Progenitor cell of endocrine pancreas (in vitro differentiated cells): Measurements from ENCODE around the gene ZFP37. TPM values are rescaled to one million over a fixed set of nuclear protein-coding genes. Genes with fewer than 3 reads are reported as not detected.
A peak's percentile ranks its signal among the peaks of the same experiment; 100 is the strongest.

Experiments used
- DNase-seq: peaks from one replicate; pipeline ENCODE4 v3.0.0; 2021; ENCODE audit warnings: low spot score; ENCODE audit not compliant: unreplicated experiment
- H3K27ac Mint-ChIP-seq: 2 replicates; pipeline ENCODE4 v1.8.0; 2021; ENCODE audit warnings: mild to moderate bottlenecking, moderate library complexity, mixed read lengths
- H3K27me3 Mint-ChIP-seq: 2 replicates; pipeline ENCODE4 v1.8.0; 2021; ENCODE audit warnings: mixed read lengths
- H3K36me3 Mint-ChIP-seq: 2 replicates; pipeline ENCODE4 v1.8.0; 2022; ENCODE audit warnings: mixed read lengths; ENCODE audit not compliant: insufficient read depth
- H3K4me1 Mint-ChIP-seq: 2 replicates; pipeline ENCODE4 v1.8.0; 2021; ENCODE audit warnings: low read depth, mixed read lengths
- H3K4me3 Mint-ChIP-seq: 2 replicates; pipeline ENCODE4 v1.8.0; 2021; ENCODE audit warnings: low read depth, mild to moderate bottlenecking, moderate library complexity, mixed read lengths
- H3K9me3 Mint-ChIP-seq: 2 replicates; pipeline ENCODE4 v1.8.0; 2021; ENCODE audit warnings: low read depth, mixed read lengths
- total RNA-seq: library from RNA; stranded (reverse); gene quantifications from 2 replicates; pipeline ENCODE4 v1.2.1, GENCODE V29; 2021
- TF ChIP-seq, protein P1 (sequence below): fragments of 200-600 bp; sonication (generic); IDR thresholded peaks from one replicate; pipeline ENCODE4 v1.5.0; 2021; ENCODE audit warnings: antibody characterized with exemption, mild to moderate bottlenecking; ENCODE audit not compliant: unreplicated experiment

The ZFP37 gene
- total RNA-seq, 1 donor from 2014 or later, result 8.7 TPM

DNA sequence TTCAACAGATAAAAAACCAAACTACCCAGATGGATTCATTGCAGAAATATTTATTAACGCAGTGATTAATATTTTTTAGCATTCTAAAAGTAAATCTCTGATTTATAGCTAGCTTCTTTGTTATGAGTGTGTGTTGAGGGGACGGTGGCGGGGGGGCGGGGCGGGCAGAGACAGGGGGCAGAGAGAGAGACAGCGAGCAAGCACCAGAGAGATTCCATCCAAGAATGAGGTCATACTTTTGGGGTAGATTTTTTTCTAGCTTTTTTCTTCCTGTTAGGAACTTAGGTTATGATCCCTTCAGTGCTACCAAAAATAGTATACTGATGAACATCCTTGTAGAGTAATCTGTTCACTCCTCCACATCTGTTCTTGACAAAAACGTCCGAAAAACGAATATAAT lies 44.0 kb downstream of the ZFP37 start:
- H3K9me3 Mint-ChIP-seq, result peaks cover 37% of the 10 kb centered on the region
- peaks cover 9% of the 10 kb centered on the region for H3K27me3 Mint-ChIP-seq

DNA sequence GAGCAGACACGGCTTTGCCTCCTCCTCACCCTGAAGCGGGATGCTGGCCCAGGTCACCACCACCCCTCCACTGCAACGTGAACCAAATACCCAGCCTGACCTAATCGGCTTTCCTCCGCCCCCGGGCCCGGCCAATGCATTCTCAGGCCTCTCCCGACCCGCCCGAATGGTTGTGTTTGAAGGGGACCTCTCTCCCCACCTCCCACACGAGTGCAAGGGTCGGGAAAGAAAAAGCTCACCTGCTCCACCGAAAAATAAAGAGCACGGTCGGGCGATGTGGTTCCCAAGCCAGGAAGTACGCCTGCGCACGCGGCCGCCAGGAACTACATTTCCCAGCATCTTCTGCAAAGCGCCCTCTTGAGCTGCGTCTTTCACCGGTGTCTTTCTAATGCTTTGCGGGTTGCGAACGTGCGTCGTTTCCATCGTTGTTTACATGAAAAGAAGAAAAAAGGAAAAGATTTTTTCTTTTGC lies 44.6 kb downstream of the ZFP37 start, which contains the start of gene ZNF883:
TSS of gene ZNF883 (minus strand) at position 282 of the 471 bp plus-strand sequence.
- Mint-ChIP-seq H3K27me3 (peaks cover 9% of the 10 kb centered on the region), H3K27ac (peak within 1 kb of the TSS; percentile 88), H3K9me3 (peaks cover 37% of the 10 kb centered on the region)

More for the DNA sequence above, 44.0 kb downstream of the ZFP37 start:
- Mint-ChIP-seq H3K4me1 (peaks cover 5% of the 10 kb centered on the region), H3K36me3 (peaks cover 20% of the 10 kb centered on the region), H3K4me3 (peak overlapping the region; percentile 88), H3K27ac (no peak overlapping the region)
- TF ChIP-seq, protein P1, sequence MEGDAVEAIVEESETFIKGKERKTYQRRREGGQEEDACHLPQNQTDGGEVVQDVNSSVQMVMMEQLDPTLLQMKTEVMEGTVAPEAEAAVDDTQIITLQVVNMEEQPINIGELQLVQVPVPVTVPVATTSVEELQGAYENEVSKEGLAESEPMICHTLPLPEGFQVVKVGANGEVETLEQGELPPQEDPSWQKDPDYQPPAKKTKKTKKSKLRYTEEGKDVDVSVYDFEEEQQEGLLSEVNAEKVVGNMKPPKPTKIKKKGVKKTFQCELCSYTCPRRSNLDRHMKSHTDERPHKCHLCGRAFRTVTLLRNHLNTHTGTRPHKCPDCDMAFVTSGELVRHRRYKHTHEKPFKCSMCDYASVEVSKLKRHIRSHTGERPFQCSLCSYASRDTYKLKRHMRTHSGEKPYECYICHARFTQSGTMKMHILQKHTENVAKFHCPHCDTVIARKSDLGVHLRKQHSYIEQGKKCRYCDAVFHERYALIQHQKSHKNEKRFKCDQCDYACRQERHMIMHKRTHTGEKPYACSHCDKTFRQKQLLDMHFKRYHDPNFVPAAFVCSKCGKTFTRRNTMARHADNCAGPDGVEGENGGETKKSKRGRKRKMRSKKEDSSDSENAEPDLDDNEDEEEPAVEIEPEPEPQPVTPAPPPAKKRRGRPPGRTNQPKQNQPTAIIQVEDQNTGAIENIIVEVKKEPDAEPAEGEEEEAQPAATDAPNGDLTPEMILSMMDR, result no peak
- no peak for DNase-seq

DNA sequence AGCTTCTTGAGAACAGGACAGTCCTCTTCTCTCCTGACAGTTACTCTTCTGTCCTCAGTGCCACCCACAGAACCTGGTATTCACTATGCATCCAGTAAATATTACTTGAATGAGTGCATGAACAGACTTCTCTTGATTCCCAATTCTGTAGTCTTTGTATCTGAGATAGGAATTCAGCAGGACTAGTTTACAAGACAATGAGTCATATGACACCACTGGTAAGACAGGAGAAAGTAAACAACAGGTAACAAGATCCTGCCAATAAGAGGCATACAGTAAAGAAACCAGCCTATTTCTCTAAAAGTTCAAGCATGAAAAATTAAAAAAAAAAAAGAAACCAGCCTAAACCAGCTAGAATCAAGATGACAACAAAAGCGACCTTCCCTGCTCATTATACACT lies 50.7 kb downstream of the ZFP37 start:
- no peak for DNase-seq
- peaks cover 64% of the 10 kb centered on the region for H3K9me3 Mint-ChIP-seq
- no peaks in the 10 kb centered on the region for H3K4me1 Mint-ChIP-seq
- H3K27me3 Mint-ChIP-seq, result no peaks in the 10 kb centered on the region
- no peak overlapping the region for H3K4me3 Mint-ChIP-seq
- no peak overlapping the region for H3K27ac Mint-ChIP-seq
- H3K36me3 Mint-ChIP-seq, result peaks cover 75% of the 10 kb centered on the region
- TF ChIP-seq, protein P1, result no peak

More for the DNA sequence above, 44.6 kb downstream of the ZFP37 start, which contains the start of gene ZNF883:
- peaks cover 5% of the 10 kb centered on the region for H3K4me1 Mint-ChIP-seq
- H3K36me3 Mint-ChIP-seq, result peaks cover 26% of the 10 kb centered on the region
- peak within 1 kb of the TSS; percentile 88 for H3K4me3 Mint-ChIP-seq
- TF ChIP-seq, protein P1, result peak; percentile 10
- peak; percentile 36 for DNase-seq

DNA sequence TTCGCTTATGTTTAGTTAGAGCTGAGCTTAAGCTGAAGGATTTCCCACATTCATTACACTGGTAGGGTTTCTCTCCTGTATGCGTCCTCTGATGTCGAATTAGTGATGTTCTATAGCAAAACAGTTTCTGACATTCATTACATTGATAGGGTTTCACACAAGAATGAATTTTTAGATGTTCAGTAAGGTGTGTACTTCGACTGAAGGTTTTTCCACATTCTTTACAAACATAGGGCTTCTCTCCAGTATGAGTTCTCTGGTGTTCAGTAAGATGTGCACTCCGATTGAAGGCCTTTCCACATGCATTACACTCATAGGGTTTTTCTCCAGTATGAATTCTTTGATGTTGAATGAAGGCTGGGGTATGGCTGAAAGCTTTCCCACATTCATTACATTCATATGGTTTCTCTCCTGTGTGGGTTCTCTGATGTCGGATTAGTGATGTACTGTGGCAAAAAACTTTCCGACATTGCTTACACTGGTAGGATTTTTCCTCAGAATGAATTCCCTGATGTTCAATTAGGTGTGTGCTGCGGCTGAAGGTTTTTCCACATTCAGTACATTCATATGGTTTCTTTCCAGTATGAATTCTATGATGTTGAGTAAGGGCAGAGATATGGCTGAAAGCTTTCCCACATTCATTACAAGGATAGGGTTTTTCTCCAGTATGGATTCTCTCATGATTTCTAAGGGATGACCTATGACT lies 59.1 kb downstream of the ZFP37 start:
- peaks cover 60% of the 10 kb centered on the region for H3K36me3 Mint-ChIP-seq
- no peaks in the 10 kb centered on the region for H3K27me3 Mint-ChIP-seq

More for the DNA sequence above, 59.1 kb downstream of the ZFP37 start:
- no peak overlapping the region for H3K4me3 Mint-ChIP-seq
- no peaks in the 10 kb centered on the region for H3K4me1 Mint-ChIP-seq
- TF ChIP-seq, protein P1, result no peak
- peaks cover 71% of the 10 kb centered on the region for H3K9me3 Mint-ChIP-seq
- no peak for DNase-seq
- peak overlapping the region; percentile 83 for H3K27ac Mint-ChIP-seq

Other genes with a start within 250 kb of the ZFP37 start
- not detected in 2 replicates for gene SLC46A2, start 165.8 kb downstream of the ZFP37 start, total RNA-seq
- gene ZNF883, start 44.5 kb downstream of the ZFP37 start, total RNA-seq, result 14.1 and 16.5 TPM in 2 replicates
- gene SLC31A2, start 94.3 kb upstream of the ZFP37 start, total RNA-seq, result 3.0 and 3.3 TPM in 2 replicates
- gene FKBP15, start 164.6 kb upstream of the ZFP37 start, total RNA-seq, result 26.9 and 29.3 TPM in 2 replicates
- 28.2 and 28.5 TPM in 2 replicates for gene SLC31A1, start 164.8 kb upstream of the ZFP37 start, total RNA-seq
- gene CDC26, start 218.8 kb upstream of the ZFP37 start, total RNA-seq, result 33.0 and 36.6 TPM in 2 replicates
- 33.6 and 35.1 TPM in 2 replicates for gene PRPF4, start 218.9 kb upstream of the ZFP37 start, total RNA-seq
- 0.26 and 0.44 TPM in 2 replicates for gene RNF183, start 246.7 kb upstream of the ZFP37 start, total RNA-seq